TTC549 (cell line): ENCODE data around the gene SPINK14.

ENCODE experiments used
- FAIRE-seq: peaks from 2 replicates; lab custom pipeline; 2012; peaks lifted over from hg19 to GRCh38; lab: Jason Lieb, UNC

SPINK14 gene

GRCh38 chr5:148201151-148201550, 32.8 kb downstream of the SPINK14 start:
- FAIRE-seq = no peak

- no peak for FAIRE-seq
These were observed 34.3 kb downstream of the SPINK14 start, which contains the start of gene SPINK6 for GRCh38 chr5:148202531-148203203. TSS of gene SPINK6 (plus strand) at chr5:148203042. CDS start at chr5:148203097, 55 bp downstream.

- no peak for FAIRE-seq
These were observed 36.9 kb downstream of the SPINK14 start for GRCh38 chr5:148205044-148205806.

GRCh38 chr5:148205865-148206264, 37.5 kb downstream of the SPINK14 start:
- no peak for FAIRE-seq

GRCh38 chr5:148206620-148207019, 38.3 kb downstream of the SPINK14 start:
- FAIRE-seq = no peak

GRCh38 chr5:148208226-148208625, 39.9 kb downstream of the SPINK14 start:
- FAIRE-seq = no peak

- FAIRE-seq = no peak
These were observed 40.9 kb downstream of the SPINK14 start for GRCh38 chr5:148209151-148209770.

GRCh38 chr5:148214665-148215185, 46.4 kb downstream of the SPINK14 start:
- no peak for FAIRE-seq

GRCh38 chr5:148221508-148221907, 53.2 kb downstream of the SPINK14 start:
- no peak for FAIRE-seq

- no peak for FAIRE-seq
These were observed 55.9 kb downstream of the SPINK14 start for GRCh38 chr5:148224117-148224742.
